ENCODE results near the gene ZBED1. TPM values are rescaled to one million over a fixed set of nuclear protein-coding genes. Genes with fewer than 3 reads are reported as not detected.
"Not testable (repeated sequence)": the region's sequence is repeated elsewhere in the genome, so short reads cannot be mapped to it uniquely, and the experiment has no call there.

ZBED1 gene
- total RNA-seq, 4 donors from 2014 or later, result 15.6 to 39.2 (median 22.1) TPM

GRCh38 chrX:2538031-2538757 lies 37.4 kb upstream of the ZBED1 start:
- no peaks in the 10 kb centered on the region for H3K27me3 ChIP-seq
- no peaks in the 10 kb centered on the region for H3K4me1 ChIP-seq
- intact Hi-C loops (cut with DNase I; ENCODE audit: low total_unique reads), result no loop called here
- no peak overlapping the region for H3K4me3 ChIP-seq
- H3K27ac ChIP-seq, result no peak overlapping the region
- no peak for DNase-seq
- H3K9me3 ChIP-seq, result no peaks in the 10 kb centered on the region
- H3K36me3 ChIP-seq, result no peaks in the 10 kb centered on the region
- TF ChIP-seq POLR2A (IDR thresholded peaks at IDR 0.05), result no peak
- TF ChIP-seq, protein P1, sequence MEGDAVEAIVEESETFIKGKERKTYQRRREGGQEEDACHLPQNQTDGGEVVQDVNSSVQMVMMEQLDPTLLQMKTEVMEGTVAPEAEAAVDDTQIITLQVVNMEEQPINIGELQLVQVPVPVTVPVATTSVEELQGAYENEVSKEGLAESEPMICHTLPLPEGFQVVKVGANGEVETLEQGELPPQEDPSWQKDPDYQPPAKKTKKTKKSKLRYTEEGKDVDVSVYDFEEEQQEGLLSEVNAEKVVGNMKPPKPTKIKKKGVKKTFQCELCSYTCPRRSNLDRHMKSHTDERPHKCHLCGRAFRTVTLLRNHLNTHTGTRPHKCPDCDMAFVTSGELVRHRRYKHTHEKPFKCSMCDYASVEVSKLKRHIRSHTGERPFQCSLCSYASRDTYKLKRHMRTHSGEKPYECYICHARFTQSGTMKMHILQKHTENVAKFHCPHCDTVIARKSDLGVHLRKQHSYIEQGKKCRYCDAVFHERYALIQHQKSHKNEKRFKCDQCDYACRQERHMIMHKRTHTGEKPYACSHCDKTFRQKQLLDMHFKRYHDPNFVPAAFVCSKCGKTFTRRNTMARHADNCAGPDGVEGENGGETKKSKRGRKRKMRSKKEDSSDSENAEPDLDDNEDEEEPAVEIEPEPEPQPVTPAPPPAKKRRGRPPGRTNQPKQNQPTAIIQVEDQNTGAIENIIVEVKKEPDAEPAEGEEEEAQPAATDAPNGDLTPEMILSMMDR (IDR thresholded peaks at IDR 0.05), result no peak

GRCh38 chrX:2536974-2537373 lies 36.2 kb upstream of the ZBED1 start:
- Histone ChIP-seq H3K36me3 (no peaks in the 10 kb centered on the region), H3K4me3 (no peak overlapping the region), H3K27ac (no peak overlapping the region), H3K9me3 (no peaks in the 10 kb centered on the region), H3K4me1 (no peaks in the 10 kb centered on the region), H3K27me3 (no peaks in the 10 kb centered on the region)
- peak in 1 of 2 donors; percentile 22 for DNase-seq
- intact Hi-C loops (cut with DNase I; ENCODE audit: low total_unique reads), result no loop called here
- no peak for TF ChIP-seq POLR2A (IDR thresholded peaks at IDR 0.05)
- TF ChIP-seq, protein P1 (IDR thresholded peaks at IDR 0.05), result no peak

- TF ChIP-seq, protein P1 (IDR thresholded peaks at IDR 0.05), result no peak
- TF ChIP-seq POLR2A (IDR thresholded peaks at IDR 0.05), result no peak
- Histone ChIP-seq H3K4me3 (no peak overlapping the region), H3K27me3 (no peaks in the 10 kb centered on the region), H3K4me1 (no peaks in the 10 kb centered on the region), H3K9me3 (no peaks in the 10 kb centered on the region), H3K36me3 (no peaks in the 10 kb centered on the region), H3K27ac (no peak overlapping the region)
- DNase-seq, result no peak
- intact Hi-C loops (cut with DNase I; ENCODE audit: low total_unique reads), result no loop called here
Measured at GRCh38 chrX:2536141-2536540, 35.4 kb upstream of the ZBED1 start.

GRCh38 chrX:2534261-2535021 lies 33.7 kb upstream of the ZBED1 start:
- DNase-seq; H3K36me3 ChIP-seq; H3K4me3 ChIP-seq; H3K9me3 ChIP-seq; H3K4me1 ChIP-seq; intact Hi-C loops (cut with DNase I; ENCODE audit: low total_unique reads); H3K27ac ChIP-seq; H3K27me3 ChIP-seq: not testable (repeated sequence)

- TF ChIP-seq, protein P1 (IDR thresholded peaks at IDR 0.05), result no peak
- no peak for TF ChIP-seq POLR2A (IDR thresholded peaks at IDR 0.05)
- intact Hi-C loops (cut with DNase I; ENCODE audit: low total_unique reads), result no loop called here
- no peak overlapping the region for H3K4me3 ChIP-seq
- H3K27ac ChIP-seq, result no peak overlapping the region
- no peaks in the 10 kb centered on the region for H3K4me1 ChIP-seq
- H3K27me3 ChIP-seq, result no peaks in the 10 kb centered on the region
- H3K9me3 ChIP-seq, result no peaks in the 10 kb centered on the region
- H3K36me3 ChIP-seq, result no peaks in the 10 kb centered on the region
- no peak for DNase-seq
Measured at GRCh38 chrX:2533424-2533823, 32.6 kb upstream of the ZBED1 start.
